ENCODE results near the gene SPEF1. TPM values are rescaled to one million over a fixed set of nuclear protein-coding genes. Genes with fewer than 3 reads are reported as not detected.
"Not testable (repeated sequence)": the region's sequence is repeated elsewhere in the genome, so short reads cannot be mapped to it uniquely, and the experiment has no call there.

The SPEF1 gene, protein sequence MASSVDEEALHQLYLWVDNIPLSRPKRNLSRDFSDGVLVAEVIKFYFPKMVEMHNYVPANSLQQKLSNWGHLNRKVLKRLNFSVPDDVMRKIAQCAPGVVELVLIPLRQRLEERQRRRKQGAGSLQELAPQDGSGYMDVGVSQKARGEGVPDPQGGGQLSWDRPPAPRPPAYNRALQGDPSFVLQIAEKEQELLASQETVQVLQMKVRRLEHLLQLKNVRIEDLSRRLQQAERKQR
- total RNA-seq = not detected

DNA sequence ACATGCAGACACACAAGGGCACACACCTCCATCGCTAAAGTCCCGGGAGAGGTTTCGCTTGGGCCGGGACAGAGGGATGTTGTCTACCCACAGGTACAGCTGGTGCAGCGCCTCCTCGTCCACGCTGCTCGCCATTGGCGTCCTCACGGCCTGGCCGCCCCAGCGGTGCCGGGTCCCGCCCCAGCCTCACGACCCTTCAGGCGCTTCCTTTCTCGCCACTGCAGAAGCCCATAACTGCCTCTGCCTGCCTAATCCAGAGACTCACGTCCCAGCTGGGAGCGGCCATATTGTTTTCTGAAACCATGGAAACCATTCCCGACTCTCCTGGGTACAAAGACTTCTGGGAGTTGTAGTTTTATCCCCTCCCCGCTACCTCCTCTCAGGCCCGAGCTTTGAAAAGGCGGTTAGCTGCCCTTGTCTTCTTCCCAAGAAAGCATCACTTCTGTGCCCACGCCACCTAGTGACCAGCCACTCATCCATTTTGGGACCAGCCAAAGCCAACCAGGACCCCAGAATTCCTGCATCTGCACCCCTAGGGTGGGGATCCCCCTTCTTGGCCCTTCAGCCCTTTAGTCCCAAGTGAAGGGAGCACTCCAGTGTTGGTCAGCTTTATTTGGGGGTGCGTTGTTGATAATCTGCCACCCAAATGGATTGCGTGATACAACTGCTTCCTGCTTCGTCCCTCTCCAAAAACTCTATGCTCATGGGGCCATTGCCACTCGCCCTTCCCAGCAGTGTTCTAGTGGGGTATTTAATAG, at the start of gene SPEF1:
TSS of gene SPEF1 (minus strand) at position 296 of the 758 bp plus-strand sequence. CDS start at position 135, 161 bp downstream.
- no peaks in the 10 kb centered on the region for H3K9me3 ChIP-seq
- H3K4me1 ChIP-seq = peaks cover 2 to 76% (median 38%) of the 10 kb centered on the region in 3 donors
- no peaks in the 10 kb centered on the region for H3K27me3 ChIP-seq
- peak within 1 kb of the TSS in 3 of 4 donors; percentile 64 to 73 (median 68) for H3K27ac ChIP-seq
- TF ChIP-seq, protein P1, sequence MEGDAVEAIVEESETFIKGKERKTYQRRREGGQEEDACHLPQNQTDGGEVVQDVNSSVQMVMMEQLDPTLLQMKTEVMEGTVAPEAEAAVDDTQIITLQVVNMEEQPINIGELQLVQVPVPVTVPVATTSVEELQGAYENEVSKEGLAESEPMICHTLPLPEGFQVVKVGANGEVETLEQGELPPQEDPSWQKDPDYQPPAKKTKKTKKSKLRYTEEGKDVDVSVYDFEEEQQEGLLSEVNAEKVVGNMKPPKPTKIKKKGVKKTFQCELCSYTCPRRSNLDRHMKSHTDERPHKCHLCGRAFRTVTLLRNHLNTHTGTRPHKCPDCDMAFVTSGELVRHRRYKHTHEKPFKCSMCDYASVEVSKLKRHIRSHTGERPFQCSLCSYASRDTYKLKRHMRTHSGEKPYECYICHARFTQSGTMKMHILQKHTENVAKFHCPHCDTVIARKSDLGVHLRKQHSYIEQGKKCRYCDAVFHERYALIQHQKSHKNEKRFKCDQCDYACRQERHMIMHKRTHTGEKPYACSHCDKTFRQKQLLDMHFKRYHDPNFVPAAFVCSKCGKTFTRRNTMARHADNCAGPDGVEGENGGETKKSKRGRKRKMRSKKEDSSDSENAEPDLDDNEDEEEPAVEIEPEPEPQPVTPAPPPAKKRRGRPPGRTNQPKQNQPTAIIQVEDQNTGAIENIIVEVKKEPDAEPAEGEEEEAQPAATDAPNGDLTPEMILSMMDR (IDR thresholded peaks at IDR 0.05) = peak in 3 of 4 experiments; percentile 43 to 64 (median 49)
- TF ChIP-seq POLR2AphosphoS5 (IDR thresholded peaks at IDR 0.05) = no peak
- H3K4me3 ChIP-seq = peak within 1 kb of the TSS; percentile 7 to 45
- H3K36me3 ChIP-seq = peaks cover 0 to 23% of the 10 kb centered on the region in 2 donors
- WGBS, 2 donors (ENCODE audit: low coverage in 1 of 2) = 17 to 79% methylated on average over 3 to 6 of the region's 28 CpGs
- ATAC-seq = peak; percentile 82

DNA sequence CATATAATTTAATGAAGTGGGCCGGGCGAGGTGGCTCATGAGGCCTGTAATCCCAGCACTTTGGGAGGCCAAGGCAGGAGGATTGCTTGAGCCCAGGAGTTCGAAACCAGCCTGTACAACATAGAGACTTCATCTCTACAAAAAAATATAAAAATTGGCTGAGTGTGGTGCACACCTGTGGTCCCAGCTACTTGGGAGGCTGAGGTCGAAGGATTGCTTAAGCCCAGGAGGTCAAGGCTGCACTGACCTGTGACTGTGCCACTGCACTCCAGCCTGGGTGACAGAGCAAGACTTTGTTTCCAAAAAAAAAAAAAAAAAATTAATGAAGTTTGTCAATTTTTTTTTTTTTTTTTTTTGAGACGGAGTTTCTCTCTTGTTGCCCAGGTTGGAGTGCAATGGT, 48.6 kb upstream of the SPEF1 start:
- not testable (repeated sequence) for H3K27ac ChIP-seq, ATAC-seq, H3K4me3 ChIP-seq, H3K4me1 ChIP-seq, H3K27me3 ChIP-seq, H3K9me3 ChIP-seq
- H3K36me3 ChIP-seq = peaks cover 0 to 35% of the 10 kb centered on the region in 2 donors
- 86 to 100% methylated on average over 3 to 4 of the region's 5 CpGs for WGBS, 2 donors (ENCODE audit: low coverage in 1 of 2)

DNA sequence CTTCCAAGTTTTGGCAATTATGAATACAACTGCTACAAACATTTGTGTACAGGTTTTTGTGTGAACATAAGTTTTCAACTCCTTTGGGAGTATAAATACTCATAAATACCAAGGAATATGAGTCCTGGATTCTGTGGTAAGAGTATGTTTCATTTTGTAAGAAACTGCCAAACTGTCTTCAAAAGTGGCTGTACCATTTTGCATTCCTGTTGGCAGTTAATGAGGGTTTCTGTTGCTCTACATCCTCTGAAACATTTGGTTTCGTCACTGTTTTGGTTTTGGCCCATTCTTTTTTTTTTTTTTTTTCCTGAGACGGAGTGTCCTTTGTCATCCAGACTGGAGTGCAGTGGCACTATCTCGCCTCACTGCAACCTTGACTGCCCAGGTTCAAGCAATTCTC, 47.5 kb upstream of the SPEF1 start:
- ATAC-seq = no peak
- Histone ChIP-seq H3K27ac (no peak overlapping the region), H3K4me1 (no peaks in the 10 kb centered on the region), H3K4me3 (no peak overlapping the region), H3K36me3 (peaks cover 0 to 46% of the 10 kb centered on the region in 2 donors), H3K9me3 (no peaks in the 10 kb centered on the region), H3K27me3 (no peaks in the 10 kb centered on the region)
- WGBS, 2 donors (ENCODE audit: low coverage in 1 of 2) = 95 to 96% methylated on average over 3 of the region's 3 CpGs
- TF ChIP-seq POLR2A (IDR thresholded peaks at IDR 0.05) (no peak), EP300 (IDR thresholded peaks at IDR 0.05) (no peak), POLR2AphosphoS5 (IDR thresholded peaks at IDR 0.05) (no peak)
- TF ChIP-seq, protein P1 (IDR thresholded peaks at IDR 0.05) = no peak

DNA sequence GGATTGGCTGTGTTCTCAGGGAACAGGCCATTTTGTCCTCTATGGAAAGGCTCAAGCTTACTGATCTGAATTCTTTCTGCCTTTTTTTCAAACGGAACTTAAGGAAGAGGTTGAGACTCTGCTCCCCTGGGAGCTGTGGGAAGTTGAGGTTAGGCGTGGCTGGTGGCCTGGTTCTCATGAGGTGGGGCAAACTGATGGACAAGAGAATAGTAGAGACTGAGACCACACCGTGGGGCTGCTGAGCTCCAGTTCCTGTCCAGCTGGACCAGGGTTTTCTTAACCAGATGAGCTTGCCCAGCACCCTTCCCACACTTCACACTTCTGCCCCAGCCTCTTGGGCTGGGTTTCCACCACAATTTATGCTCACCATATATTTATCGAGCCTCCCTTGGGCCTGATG, 45.2 kb upstream of the SPEF1 start:
- H3K9me3 ChIP-seq = no peaks in the 10 kb centered on the region
- H3K4me3 ChIP-seq = no peak overlapping the region
- peaks cover 0 to 65% of the 10 kb centered on the region in 2 donors for H3K36me3 ChIP-seq
- peaks cover 0 to 9% (median 1%) of the 10 kb centered on the region in 3 donors for H3K4me1 ChIP-seq
- H3K27me3 ChIP-seq = no peaks in the 10 kb centered on the region
- no peak overlapping the region for H3K27ac ChIP-seq
- TF ChIP-seq POLR2AphosphoS5 (IDR thresholded peaks at IDR 0.05) (no peak), EP300 (IDR thresholded peaks at IDR 0.05) (no peak), POLR2A (IDR thresholded peaks at IDR 0.05) (no peak)
- TF ChIP-seq, protein P1 (IDR thresholded peaks at IDR 0.05) = no peak
- ATAC-seq = no peak
- WGBS, 2 donors (ENCODE audit: low coverage in 1 of 2) = 33 to 100% methylated on average over 1 of the region's 4 CpGs

DNA sequence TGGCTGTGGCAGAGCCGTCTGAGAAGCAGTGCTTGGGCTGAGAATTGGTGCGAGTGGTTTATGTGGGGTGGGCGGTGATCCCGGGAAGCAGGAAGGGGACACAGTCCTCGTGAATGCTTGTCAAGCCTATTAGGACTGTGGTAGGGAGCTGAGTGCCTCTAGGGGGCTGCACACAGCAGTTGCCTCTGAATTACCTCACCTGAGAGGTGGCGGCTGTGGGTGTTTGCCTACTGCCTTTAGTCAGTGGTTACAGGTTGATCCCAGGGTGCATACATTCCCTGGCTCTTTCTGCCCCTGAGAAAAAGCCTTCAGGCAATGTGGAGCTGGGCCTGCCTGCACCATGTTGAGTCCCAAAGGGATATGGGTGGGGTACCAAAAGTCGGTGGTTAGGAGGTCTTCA, 44.3 kb upstream of the SPEF1 start:
- TF ChIP-seq, protein P1 (IDR thresholded peaks at IDR 0.05) = no peak
- no peak for TF ChIP-seq POLR2A (IDR thresholded peaks at IDR 0.05)
- no peak for TF ChIP-seq EP300 (IDR thresholded peaks at IDR 0.05)
- no peak for TF ChIP-seq POLR2AphosphoS5 (IDR thresholded peaks at IDR 0.05)
- Histone ChIP-seq H3K9me3 (no peaks in the 10 kb centered on the region), H3K4me3 (no peak overlapping the region), H3K4me1 (peaks cover 0 to 14% (median 5%) of the 10 kb centered on the region in 3 donors), H3K27me3 (no peaks in the 10 kb centered on the region), H3K27ac (no peak overlapping the region), H3K36me3 (peaks cover 0 to 65% of the 10 kb centered on the region in 2 donors)
- no peak for ATAC-seq
- no CpG with 5 or more reads among the region's 7 CpGs for whole genome bisulfite sequencing, 2 donors (ENCODE audit: low coverage in 1 of 2)
